NCI-H2171 (cell line): ENCODE data around the gene NXPH2.
A peak's percentile ranks its signal among the peaks of the same experiment; 100 is the strongest.
"Not testable (repeated sequence)": the region's sequence is repeated elsewhere in the genome, so short reads cannot be mapped to it uniquely, and the experiment has no call there.

Source experiments
- DNase-seq: peaks from one replicate; lab custom pipeline; 2025; lab: John Stamatoyannopoulos, UW

The NXPH2 gene

DNA sequence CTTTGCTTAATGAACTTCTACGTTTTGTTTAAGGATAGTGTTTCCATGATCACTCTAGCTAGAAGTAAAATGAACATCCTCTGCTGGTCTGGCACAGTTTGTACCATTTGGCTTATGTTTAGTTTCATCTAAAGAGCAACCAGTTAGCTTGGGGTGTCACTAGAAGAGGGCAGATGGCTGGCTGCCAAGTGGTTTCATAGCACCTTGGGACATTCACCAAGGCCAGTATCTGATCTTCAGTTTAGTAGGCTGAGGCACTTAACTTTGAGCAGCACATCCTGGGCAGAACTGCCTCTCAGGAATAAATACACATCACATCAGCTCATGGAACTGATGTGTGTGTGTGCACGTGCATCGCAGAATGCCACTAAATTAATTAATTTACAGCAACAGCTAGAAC is 68.4 kb downstream of the NXPH2 start:
- DNase-seq = no peak

DNA sequence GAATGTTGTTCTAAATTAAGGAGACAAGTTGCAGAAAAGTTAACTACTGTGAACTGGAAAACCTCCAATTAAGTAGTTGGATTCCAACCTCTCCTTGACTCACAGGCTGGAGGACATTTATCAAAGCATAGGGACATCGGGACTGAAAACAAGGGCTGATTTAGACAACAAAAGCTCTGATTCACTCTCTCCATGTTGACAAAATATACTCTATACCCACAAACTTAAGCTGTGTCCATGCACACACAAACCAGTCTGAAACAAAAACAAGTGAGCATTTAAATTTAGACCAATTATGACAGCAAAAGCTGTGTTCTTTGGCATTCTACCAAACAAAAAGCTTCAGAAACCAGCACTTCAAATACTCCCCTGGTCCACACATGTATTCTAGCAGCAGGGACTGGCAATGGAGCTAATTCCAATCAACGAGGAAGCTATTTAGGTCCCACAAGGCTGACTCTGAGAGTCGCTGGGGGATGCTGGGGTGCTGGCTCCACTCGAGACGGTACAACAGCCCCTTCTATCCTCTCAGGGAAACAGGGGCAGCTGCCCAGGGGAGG is 71.4 kb downstream of the NXPH2 start:
- no peak for DNase-seq

DNA sequence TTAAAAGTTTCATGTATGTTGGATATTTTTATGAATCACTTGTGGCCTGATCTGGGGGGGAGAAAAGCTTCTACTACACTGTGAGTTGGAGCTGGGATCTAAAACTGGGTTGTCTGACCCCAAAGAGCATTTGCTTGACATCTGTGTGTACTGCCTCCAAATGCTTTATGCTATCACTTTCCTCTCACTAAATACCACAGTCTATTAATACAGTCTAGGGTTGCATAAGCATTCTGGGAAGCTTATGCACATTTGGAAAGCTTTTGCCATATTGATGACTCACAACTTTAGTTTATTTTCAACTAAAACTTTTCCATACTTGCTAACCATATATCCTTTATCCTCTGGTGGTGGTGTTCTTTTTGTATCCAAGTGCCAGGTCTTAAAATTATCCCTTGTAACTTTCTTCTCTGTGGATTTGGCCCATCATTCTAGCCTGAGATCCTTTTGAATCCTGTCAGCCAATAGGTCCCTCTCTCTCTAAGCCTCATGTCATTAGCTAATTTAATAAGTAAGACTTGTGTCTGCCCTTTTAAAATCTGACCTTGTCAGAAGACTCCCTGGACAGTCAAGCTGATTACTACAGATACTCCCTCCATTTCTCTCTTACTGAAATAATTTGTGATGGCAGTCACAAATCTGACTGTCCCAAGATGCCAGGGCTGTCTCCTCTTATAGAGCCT is 72.7 kb downstream of the NXPH2 start:
- no peak for DNase-seq

DNA sequence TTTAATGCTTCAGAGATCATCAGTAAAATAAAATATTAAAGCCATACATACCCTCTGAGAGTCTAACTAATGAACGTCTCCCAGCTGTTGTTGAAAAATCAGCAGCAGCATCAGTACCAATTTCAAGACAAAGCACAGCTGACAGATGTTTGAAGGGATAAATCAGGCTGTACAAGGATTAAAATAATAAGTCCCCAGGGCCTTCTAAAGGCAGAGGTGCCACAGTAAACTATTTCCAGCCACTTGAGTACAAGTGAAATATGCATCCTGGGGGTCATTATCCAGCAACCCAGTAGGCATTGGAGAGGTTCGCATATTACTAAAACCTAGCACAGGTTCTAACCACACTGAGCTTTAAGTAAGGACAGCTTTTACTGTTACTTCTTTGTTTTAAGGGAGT is 76.9 kb downstream of the NXPH2 start:
- peak; percentile 19 for DNase-seq

DNA sequence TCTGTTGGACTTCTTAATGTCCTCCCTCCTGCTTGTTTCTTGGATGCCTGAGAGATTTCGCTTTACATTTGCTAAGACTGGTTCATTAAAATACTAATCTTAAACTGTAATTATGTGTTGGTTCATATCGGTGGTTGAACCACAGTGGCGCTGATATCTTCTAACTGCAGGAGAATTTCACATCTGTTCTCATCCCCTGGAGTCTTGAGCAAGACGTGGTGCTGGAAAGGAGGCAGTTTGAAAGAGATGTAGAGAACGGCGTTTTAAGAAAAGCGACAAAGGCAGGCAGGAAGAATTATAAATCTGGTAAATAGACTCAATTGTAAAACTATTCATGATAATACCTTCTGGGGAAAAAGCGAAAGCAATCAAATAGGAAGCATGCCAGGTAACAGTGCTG is 79.5 kb downstream of the NXPH2 start:
- no peak for DNase-seq

DNA sequence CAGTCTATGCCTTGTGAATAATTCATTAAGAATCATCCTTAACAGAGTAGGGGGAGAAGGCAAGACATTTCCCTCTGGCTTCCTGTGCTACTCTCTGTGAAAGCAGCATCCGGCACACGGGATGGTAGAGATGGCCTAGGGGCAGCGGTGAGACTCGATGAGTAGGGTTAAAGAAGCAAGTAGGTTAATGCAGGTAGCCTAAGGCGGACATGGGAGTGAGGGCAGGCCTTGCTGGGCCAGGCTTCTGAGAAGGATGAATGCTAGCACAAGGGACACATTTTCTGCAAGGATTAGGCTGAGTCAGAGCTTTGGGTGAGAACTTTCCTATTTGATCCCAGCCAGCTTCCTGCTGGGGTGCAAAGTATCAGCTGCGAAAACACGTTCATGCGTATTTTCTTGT is 80.8 kb downstream of the NXPH2 start:
- no peak for DNase-seq

DNA sequence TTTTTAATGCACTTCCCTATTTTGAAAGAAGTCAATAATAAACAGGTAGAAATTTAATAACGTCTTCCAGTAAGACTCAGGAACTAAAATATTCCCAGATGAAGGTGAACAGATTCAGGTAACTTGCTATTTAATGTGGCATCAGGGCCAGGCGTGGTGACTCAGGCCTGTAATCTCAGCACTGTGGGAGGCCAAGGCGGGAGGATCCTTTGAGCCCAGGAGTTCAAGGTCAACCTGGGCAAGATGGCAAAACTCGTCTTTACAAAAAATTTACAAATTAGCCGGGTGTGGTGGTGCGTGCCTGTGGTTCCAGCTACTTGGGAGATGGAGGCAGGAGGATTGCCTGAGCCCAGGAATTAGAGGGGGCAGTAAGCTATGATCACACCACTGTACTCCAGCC is 81.8 kb downstream of the NXPH2 start:
- no peak for DNase-seq

DNA sequence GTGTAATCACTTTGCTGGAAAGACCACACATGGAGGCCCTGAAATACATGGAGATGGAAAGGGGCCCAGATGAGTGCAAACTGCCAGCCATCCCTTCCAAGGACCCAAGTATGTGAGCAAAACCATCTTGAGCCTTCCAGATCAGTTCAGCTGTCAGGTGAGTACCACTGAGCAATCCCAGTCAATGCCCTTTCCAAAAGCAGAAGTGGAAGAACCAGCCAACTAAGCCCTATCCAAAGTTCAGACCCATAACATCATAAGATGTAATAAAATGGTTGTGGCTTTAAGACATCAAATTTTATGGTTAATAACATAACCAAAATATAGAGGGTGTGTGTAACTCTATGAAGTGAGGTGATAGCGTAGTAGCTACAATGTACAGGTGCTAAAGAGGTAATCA is 88.5 kb downstream of the NXPH2 start:
- no peak for DNase-seq

DNA sequence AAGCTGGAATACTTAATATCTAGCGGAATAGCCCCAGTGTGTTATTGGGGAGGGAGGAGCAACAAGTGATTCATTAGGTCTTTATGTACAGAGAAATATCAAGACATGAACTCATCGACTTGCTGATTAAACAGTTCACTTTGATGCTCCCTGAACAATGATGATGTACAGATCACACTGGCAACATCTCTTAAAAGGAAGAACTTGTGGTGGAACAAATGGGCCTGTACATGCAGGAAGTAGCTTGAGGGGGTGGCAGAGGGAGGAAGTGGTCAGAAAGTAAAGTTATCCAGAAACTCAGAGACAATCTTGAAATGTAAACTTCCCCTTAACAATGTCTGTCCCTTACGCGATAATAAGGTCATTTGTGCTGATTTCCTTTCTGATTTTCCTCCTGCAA is 90.5 kb downstream of the NXPH2 start:
- no peak for DNase-seq

DNA sequence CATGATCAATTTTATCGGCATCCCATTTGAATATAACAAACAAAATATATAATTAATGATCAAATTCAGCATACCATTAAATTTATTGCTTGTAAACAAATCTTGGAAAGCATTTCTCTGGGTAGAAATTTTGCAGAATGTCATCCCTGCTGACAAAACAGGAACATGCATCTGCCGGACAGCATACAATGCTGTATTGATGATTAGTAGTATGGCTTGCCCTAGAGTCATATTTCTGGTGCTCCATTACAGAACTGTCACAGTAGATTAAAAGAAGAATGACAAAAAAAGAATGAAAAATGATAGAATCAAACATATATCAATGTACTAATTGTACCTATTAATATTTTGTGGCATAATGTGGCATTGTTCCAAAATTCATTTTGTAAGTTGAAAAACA is 98.0 kb downstream of the NXPH2 start:
- DNase-seq = no peak

DNA sequence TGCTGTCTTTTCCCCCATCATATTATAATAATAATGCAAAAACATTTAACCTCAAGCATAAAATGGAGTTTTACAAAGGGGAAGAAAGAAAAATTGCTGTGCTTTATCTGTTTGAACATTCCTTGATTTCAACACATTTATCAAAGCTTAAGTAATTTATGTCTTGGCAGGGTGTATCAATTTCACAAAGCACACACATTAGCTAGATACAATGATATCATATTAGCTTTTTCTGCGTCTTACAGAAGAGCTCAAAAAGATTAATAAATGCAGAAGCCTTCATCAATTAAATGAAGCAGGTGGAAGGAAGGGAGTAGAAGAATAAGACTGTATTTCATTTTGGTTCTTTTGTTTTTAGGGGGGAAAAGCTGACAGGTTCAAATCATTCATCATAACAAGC is 103.0 kb downstream of the NXPH2 start:
- DNase-seq = no peak

DNA sequence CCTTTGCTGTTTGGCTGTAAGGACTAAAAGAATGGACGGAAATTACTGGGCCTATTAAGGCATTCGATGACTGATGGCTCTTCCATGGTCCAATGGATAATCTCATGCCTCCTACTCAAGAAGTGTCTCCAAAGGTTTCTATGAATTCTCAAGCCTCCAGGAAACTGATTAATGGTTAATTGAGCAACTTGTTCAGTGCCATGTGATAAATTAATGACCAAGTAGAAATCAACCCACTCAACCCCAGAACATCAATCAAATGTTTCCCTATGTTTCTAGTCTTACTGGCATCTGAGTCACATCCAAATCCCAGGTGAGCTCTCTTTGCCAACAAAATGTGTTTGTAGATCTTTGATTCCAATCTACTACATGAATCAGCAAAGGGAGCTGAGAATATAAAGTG is 103.6 kb downstream of the NXPH2 start:
- no peak for DNase-seq

DNA sequence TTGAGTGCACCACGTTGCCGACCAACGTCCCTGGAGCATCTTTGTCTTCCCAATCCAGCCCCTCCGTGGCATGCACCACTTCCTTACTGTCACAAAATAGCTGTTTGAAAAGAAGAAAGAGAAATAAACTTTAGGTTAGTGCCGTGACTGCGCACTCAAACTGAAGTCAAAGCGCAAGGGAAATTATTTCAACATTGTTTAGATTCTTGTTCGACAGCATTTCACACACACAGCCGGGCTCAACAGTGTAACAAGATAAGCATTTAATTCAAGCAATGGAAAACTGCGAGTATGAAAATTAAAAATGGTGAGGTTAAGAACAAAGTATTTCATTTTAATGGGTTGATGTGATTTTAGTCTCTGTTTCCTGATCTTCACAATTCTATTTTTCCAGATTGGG is 108.6 kb downstream of the NXPH2 start:
- no peak for DNase-seq

DNA sequence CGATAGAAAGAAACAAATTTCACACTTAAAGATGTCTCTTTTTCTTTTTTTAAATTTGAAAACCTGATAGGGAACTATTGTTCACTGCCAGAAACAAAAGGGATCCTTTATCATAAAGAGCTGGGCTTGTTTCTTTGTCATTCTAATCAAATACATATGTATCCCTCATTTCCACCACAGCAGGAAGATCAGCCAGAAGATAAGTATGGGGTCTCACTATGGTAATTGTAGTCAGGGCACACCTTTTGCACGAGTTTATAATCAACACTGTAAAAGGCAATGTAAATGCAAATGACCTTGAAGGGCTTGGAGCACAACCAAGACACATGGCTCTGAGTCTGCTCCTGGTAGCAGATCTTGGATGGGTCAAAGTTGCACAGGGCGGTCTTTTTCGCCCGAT is 109.5 kb downstream of the NXPH2 start:
- no peak for DNase-seq

DNA sequence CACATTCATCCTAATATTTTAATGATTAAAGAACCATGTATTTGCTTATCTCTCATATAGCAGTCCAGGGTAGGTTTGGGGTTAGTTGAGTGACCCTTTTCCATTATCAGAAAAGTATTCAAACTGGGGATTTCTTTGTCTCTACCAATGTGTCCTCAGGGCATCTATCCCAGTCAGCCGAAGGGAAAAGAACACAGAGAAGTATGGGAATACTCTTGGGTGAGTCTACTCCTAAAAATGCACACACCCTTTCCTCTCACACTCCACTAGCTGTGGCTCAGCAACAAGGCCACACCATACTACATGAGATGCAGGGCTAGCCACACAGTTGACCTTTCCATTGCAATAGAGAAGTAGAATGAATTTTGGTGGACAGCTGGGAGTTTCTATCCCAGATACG is 114.3 kb downstream of the NXPH2 start:
- DNase-seq = no peak

DNA sequence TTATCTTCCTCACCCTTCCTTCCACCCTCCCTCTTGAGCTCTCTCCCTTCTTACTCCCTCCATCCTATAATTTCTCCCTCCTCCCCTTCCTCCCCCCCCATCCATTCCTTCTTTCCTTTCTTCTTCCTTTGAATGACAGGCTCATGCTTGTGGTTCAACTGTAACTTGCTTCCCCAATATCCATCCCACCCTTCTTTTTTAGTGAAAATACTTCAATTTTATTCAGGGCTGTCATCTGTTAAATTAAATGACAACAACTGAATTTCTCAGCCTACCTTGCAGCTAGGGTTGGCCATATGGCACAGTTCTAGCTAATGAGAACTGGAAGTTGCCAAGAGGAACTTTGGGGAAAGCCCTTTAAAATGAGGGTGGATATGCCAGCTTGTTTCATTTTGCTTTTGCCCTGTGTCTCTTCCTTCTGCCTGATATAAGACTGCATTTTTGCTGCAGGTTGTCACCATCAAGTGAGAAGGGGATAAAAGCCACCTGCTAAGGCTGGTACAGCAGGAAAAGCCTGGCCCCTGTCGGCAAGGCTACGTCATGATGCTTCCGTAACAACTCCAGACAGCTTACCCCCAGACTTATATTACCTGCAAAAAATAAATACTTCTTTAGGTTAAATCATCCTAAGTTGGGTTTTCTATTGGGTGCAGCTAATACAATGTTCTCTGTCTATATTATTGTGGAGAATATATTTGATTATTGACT is 121.8 kb downstream of the NXPH2 start:
- no peak for DNase-seq

DNA sequence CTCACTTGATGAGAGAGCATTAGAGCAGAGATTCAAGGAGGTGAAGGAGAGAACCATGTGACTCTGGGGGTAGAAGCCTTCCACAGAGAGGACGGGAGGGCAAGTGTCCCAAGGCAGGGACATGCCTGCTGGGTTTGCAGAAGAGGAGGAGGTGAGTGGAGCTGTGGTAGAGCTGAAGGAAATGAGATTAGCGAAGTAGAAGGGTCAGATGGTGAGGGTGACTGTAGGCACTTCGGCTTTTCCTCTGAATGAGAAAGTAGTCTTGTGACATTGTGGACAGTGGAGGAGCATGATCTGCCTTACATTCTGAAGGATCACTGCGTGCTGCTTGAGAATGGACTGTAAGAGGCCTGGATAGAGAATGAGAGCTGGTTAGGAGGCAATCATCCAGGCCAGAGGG is 126.0 kb downstream of the NXPH2 start:
- DNase-seq = no peak

DNA sequence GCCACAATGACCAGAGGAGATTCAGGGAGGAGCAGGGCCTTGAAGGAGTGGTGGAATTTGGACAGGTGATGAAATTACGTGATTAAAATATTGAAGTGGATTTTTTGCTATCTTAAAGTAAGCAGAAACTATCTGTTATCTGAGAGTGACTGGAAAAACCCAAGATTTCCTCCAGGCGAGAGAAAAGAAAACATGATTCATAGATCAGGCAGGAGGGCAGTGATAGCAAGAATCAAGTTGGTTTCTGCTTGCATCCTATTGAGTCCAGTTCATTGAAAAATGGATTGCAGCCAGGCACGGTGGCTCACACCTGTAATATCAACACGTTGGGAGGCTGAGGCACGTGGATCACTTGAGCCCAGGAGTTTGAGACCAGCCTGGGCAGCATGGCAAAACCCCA is 127.8 kb downstream of the NXPH2 start:
- DNase-seq = no peak

DNA sequence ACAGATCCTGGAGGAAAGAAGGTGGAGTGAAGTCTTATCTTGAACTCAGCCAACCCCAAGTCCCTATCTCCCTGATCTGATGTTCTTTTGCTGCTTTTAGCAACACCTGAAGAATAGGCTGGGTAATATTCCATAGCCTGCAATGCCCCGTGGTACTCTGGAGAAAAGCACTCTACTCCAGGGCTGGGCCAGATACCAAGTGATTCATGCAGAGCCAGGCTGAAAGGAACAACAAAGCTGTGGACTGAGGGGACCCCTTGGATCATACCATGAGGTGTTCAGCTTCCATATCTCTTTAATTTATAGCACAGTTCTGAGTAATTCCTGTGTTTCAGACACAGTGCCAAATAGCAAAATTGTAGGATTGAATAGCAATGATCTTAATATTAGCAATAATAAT is 130.6 kb downstream of the NXPH2 start:
- DNase-seq = no peak

DNA sequence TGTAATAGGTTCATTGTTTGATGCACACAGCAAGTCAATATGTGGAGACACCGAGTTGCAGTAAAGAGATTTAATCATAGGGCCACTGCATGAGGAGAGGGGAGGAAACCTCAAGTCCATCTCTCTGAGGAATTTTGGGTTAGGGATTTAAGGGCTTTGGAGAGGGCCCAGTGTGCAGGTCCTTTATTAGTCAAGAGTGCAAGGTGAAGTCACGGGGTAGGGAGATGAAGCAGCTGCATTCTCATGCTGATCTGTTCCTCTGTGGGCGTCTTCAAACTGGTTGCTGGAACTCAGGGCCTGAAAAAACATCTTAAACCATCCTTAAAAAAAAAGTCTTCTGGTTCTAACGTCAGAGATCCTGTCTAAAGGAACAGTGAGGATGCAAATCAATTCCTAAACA is 131.6 kb downstream of the NXPH2 start:
- DNase-seq = no peak

DNA sequence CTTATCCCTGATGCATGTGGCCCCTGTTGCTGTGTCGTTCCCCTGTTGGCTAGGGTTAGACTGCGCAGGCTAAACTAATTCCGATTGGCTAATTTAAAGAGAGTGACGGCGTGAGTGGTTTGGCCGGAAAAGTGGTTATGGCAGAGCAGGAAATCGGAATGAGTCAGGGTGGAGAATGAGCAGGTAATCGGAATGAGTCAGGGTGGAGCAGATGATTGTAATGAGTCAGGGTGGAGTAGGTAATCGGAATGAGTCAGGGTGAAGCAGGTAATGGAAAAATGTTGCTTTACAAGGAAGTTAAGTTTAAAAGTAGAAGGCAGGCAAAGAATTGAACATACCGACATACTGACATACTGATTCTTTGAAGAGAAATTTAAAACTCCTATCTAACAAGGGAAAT is 135.4 kb downstream of the NXPH2 start:
- DNase-seq = not testable (repeated sequence)

DNA sequence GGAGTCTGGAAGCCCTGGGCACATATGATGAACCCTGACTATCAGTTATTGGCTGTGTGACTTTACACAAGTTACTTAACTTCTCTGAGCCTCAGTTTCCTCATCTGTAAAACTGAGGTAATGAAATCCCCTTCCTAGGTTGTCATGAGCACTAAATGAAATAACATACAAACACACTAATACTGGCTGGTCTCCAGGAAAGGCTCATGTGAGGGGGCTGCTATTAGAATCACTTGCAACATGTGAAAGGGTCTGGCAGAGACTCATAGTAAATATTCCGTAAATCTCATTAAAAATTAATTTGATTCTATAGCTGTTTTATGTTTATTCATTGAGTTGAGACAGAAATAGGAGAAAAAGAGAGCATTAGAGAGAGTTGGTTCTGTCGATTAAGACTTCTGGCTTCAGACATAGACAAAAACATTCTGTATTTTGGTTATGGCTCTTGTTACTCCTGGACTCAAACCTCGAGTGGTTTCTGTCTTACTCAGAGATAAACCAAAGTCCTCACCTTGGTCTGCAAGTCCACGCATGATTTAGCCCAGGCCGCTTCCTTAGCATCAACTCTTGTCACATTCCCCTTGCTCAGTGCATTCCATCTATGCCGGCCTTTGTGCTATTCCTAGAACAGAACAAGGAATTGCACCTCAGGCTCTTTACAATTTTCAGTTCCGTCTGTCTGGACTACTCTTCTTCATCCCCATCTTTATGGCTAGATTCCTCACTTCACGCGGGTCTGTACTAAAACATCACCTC is 139.1 kb downstream of the NXPH2 start:
- DNase-seq = no peak

DNA sequence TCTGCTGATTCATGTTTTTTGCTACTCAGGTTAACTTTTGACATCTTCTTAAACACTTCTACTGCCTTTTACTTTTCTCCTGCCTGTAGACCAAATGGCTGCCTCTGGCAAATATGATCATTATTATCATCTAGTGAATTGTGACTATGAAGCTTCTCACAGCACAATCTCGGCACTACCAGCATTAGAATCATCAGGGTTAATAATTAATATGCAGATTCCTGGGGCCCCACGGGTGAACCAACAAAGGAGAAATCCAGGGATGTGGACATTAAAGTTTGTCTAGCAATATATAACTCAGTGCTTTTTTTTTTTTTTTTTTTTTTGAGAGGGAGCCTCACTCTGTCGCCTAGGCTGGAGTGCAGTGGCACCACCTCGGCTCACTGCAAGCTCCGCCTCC is 142.5 kb downstream of the NXPH2 start:
- no peak for DNase-seq
